Neural cell (in vitro differentiated cells): ENCODE data around the gene ACOXL. TPM values are rescaled to one million over a fixed set of nuclear protein-coding genes. Genes with fewer than 3 reads are reported as not detected.

Experiments
- H2AFZ ChIP-seq: fragments of 200-600, 300-800 bp; sonication (generic), shearing (Covaris generic); 2 replicates; pipeline ENCODE4 v1.6.0; 2014; ENCODE audit warnings: low read depth, mild to moderate bottlenecking, antibody characterized with exemption, low read length, moderate library complexity
- H3F3A ChIP-seq: fragments of 200-600 bp; shearing (Covaris generic); 2 replicates; pipeline ENCODE4 v1.6.1; 2016; ENCODE audit warnings: mild to moderate bottlenecking, moderate library complexity, mixed read lengths, antibody characterized with exemption, low read length; ENCODE audit not compliant: insufficient read depth, poor library complexity, severe bottlenecking
- H3K27ac ChIP-seq: fragments of 200-600, 300-800 bp; sonication (generic), shearing (Covaris generic); 2 replicates; pipeline ENCODE4 v1.5.1; 2014; ENCODE audit warnings: mild to moderate bottlenecking, low read length, moderate library complexity
- H3K27me3 ChIP-seq: fragments of 300-800, 200-600 bp; sonication (generic), shearing (Covaris generic); 2 replicates; pipeline ENCODE4 v1.6.0; 2014; ENCODE audit warnings: mild to moderate bottlenecking, low read depth, low read length, moderate library complexity; ENCODE audit not compliant: insufficient read depth
- H3K36me3 ChIP-seq: fragments of 300-800, 200-600 bp; sonication (generic), shearing (Covaris generic); 2 replicates; pipeline ENCODE4 v1.5.1; 2014; ENCODE audit warnings: mild to moderate bottlenecking, antibody characterized with exemption, low read length, moderate library complexity; ENCODE audit not compliant: insufficient read depth
- H3K4me2 ChIP-seq: fragments of 300-800, 200-600 bp; sonication (generic), shearing (Covaris generic); 2 replicates; pipeline ENCODE4 v1.6.0; 2014; ENCODE audit warnings: mild to moderate bottlenecking, low read length
- H3K4me3 ChIP-seq: fragments of 300-800, 200-600 bp; sonication (generic), shearing (Covaris generic); 2 replicates; pipeline ENCODE4 v1.5.1; 2014; ENCODE audit warnings: mild to moderate bottlenecking, low read length, moderate library complexity
- H3K79me2 ChIP-seq: fragments of 200-600 bp; shearing (Covaris generic); replicated peaks from 2 replicates; pipeline ENCODE4 v1.6.0; 2014; ENCODE audit warnings: mild to moderate bottlenecking, low read length, moderate library complexity; ENCODE audit not compliant: insufficient read depth
- H3K9ac ChIP-seq: fragments of 300-800, 200-600 bp; sonication (generic), shearing (Covaris generic); 2 replicates; pipeline ENCODE4 v1.6.1; 2016; ENCODE audit warnings: mild to moderate bottlenecking, low read length, mixed read lengths
- H3K9me2 ChIP-seq: fragments of 200-600 bp; shearing (Covaris generic); 2 replicates; pipeline ENCODE4 v1.6.1; 2016; ENCODE audit warnings: mild to moderate bottlenecking, low read length, mixed read lengths; ENCODE audit not compliant: insufficient read depth
- H3K9me3 ChIP-seq: fragments of 200-600, 300-800 bp; sonication (generic), shearing (Covaris generic); 2 replicates; pipeline ENCODE4 v1.6.1; 2016; ENCODE audit warnings: mild to moderate bottlenecking, mixed run types, low read length, moderate library complexity, mixed read lengths
- H4K20me1 ChIP-seq: fragments of 200-600 bp; shearing (Covaris generic); 2 replicates; pipeline ENCODE4 v1.6.1; 2016; ENCODE audit warnings: mild to moderate bottlenecking, mixed run types; ENCODE audit not compliant: insufficient read depth
- EP300 ChIP-seq: fragments of 450-650 bp; conservative IDR thresholded peaks from 2 replicates; pipeline ENCODE4 v1.6.1; 2014; ENCODE audit warnings: antibody characterized with exemption, mild to moderate bottlenecking, moderate library complexity; ENCODE audit not compliant: poor library complexity, severe bottlenecking
- EZH2 ChIP-seq: fragments of 200-600, 300-800 bp; shearing (Covaris generic), sonication (generic); IDR thresholded peaks from 2 replicates; pipeline ENCODE4 v1.6.1; 2014; ENCODE audit warnings: antibody characterized with exemption, low read length, borderline replicate concordance, mild to moderate bottlenecking; ENCODE audit not compliant: insufficient read depth, poor library complexity, severe bottlenecking
- MXI1 ChIP-seq: fragments of 450-650 bp; conservative IDR thresholded peaks from 2 replicates; pipeline ENCODE4 v1.6.1; 2014; ENCODE audit warnings: antibody characterized with exemption, mild to moderate bottlenecking; ENCODE audit not compliant: poor library complexity, severe bottlenecking
- POLR2AphosphoS5 ChIP-seq: IDR thresholded peaks from 2 replicates; pipeline ENCODE4 v1.6.1; 2012
- RAD21 ChIP-seq: fragments of 450-650 bp; conservative IDR thresholded peaks from 2 replicates; pipeline ENCODE4 v1.6.1; 2014; ENCODE audit warnings: antibody characterized with exemption, mild to moderate bottlenecking, moderate library complexity
- SMC3 ChIP-seq: fragments of 450-650 bp; conservative IDR thresholded peaks from 2 replicates; pipeline ENCODE4 v1.6.1; 2014; ENCODE audit warnings: antibody characterized with exemption, mild to moderate bottlenecking, moderate library complexity; ENCODE audit not compliant: poor library complexity
- TAF1 ChIP-seq: IDR thresholded peaks from 2 replicates; pipeline ENCODE4 v1.6.1; 2012; ENCODE audit warnings: low read depth
- polyA plus RNA-seq: library from polyadenylated mRNA; depleted of rRNA; stranded (reverse); fragments of >200 nt; gene quantifications from 2 replicates; pipeline ENCODE4 v1.2.3, GENCODE V29; 2014
- TF ChIP-seq, protein P1 (sequence below): IDR thresholded peaks from 2 replicates; pipeline ENCODE4 v1.6.1; 2012; ENCODE audit warnings: borderline replicate concordance
- TF ChIP-seq, protein P2 (sequence below): fragments of 450-650 bp; IDR thresholded peaks from 2 replicates; pipeline ENCODE4 v1.5.1; 2014; ENCODE audit warnings: antibody characterized with exemption, mild to moderate bottlenecking, moderate library complexity; ENCODE audit not compliant: poor library complexity, severe bottlenecking

The ACOXL gene
- polyA plus RNA-seq, 1 donor from 2014 or later: not detected

DNA sequence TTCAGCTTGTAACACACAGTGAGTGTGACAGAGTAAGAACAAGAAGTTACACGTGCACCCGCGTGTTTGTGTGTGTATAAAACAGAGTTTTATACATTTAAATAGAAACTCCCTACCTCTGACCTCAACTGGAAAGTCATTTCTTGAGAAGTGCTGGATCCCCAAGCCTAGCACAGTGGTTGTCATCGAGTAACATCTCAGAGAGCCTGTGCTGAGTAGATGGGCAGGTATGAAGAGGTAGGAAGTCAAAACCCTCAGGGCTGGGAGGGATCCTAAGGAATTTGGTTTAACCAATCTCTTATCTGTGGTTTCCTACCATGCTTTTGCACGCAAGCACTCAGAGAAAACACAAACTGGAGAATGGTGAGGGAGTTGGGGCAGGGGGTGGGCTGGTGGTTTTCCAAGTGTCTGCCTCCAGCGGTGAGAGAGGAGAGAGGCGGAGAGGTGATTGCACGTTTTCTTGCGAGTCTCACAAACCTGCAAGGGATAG is 9.2 kb downstream of the ACOXL start:
- H3K4me2 ChIP-seq: no peak overlapping the region
- no peak overlapping the region for H2AFZ ChIP-seq
- TF ChIP-seq MXI1: no peak
- H3K4me3 ChIP-seq: no peak overlapping the region
- H3K9me2 ChIP-seq: no peaks in the 10 kb centered on the region
- no peaks in the 10 kb centered on the region for H3F3A ChIP-seq
- no peak overlapping the region for H3K9ac ChIP-seq
- H3K27ac ChIP-seq: no peak overlapping the region
- no peaks in the 10 kb centered on the region for H3K9me3 ChIP-seq
- no peaks in the 10 kb centered on the region for H3K27me3 ChIP-seq
- no peaks in the 10 kb centered on the region for H3K36me3 ChIP-seq
- no peaks in the 10 kb centered on the region for H4K20me1 ChIP-seq
- H3K79me2 ChIP-seq: no peaks in the 10 kb centered on the region

DNA sequence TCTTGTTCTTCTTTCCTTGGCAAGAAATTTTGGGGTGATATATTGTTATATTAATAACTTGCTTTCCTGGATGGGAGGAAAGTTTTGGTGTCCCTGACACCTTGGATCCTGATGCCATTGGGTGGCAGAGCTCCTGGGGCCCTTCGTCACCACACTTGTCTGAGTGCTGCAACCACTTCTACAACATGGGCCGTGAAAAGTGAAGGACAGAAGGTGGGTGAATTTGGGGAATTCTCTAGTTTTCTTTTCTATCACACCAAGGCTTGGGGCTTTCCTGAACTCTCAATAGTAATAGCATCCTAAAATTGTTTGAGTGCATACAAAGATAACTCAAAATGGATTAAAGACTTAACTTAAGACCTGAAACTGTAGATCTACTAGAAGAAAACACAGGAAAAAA is 10.0 kb downstream of the ACOXL start:
- Histone ChIP-seq H3F3A (no peaks in the 10 kb centered on the region), H3K9me3 (no peaks in the 10 kb centered on the region), H4K20me1 (no peaks in the 10 kb centered on the region), H3K9ac (no peak overlapping the region), H3K9me2 (no peaks in the 10 kb centered on the region), H2AFZ (no peak overlapping the region), H3K79me2 (no peaks in the 10 kb centered on the region), H3K27ac (no peak overlapping the region), H3K27me3 (no peaks in the 10 kb centered on the region), H3K4me3 (no peak overlapping the region), H3K4me2 (no peak overlapping the region), H3K36me3 (no peaks in the 10 kb centered on the region)
- TF ChIP-seq, protein P1, sequence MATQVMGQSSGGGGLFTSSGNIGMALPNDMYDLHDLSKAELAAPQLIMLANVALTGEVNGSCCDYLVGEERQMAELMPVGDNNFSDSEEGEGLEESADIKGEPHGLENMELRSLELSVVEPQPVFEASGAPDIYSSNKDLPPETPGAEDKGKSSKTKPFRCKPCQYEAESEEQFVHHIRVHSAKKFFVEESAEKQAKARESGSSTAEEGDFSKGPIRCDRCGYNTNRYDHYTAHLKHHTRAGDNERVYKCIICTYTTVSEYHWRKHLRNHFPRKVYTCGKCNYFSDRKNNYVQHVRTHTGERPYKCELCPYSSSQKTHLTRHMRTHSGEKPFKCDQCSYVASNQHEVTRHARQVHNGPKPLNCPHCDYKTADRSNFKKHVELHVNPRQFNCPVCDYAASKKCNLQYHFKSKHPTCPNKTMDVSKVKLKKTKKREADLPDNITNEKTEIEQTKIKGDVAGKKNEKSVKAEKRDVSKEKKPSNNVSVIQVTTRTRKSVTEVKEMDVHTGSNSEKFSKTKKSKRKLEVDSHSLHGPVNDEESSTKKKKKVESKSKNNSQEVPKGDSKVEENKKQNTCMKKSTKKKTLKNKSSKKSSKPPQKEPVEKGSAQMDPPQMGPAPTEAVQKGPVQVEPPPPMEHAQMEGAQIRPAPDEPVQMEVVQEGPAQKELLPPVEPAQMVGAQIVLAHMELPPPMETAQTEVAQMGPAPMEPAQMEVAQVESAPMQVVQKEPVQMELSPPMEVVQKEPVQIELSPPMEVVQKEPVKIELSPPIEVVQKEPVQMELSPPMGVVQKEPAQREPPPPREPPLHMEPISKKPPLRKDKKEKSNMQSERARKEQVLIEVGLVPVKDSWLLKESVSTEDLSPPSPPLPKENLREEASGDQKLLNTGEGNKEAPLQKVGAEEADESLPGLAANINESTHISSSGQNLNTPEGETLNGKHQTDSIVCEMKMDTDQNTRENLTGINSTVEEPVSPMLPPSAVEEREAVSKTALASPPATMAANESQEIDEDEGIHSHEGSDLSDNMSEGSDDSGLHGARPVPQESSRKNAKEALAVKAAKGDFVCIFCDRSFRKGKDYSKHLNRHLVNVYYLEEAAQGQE: no peak
- TF ChIP-seq SMC3 (no peak), POLR2AphosphoS5 (no peak), EZH2 (no peak), EP300 (no peak), TAF1 (no peak), MXI1 (no peak), RAD21 (no peak)
- TF ChIP-seq, protein P2, sequence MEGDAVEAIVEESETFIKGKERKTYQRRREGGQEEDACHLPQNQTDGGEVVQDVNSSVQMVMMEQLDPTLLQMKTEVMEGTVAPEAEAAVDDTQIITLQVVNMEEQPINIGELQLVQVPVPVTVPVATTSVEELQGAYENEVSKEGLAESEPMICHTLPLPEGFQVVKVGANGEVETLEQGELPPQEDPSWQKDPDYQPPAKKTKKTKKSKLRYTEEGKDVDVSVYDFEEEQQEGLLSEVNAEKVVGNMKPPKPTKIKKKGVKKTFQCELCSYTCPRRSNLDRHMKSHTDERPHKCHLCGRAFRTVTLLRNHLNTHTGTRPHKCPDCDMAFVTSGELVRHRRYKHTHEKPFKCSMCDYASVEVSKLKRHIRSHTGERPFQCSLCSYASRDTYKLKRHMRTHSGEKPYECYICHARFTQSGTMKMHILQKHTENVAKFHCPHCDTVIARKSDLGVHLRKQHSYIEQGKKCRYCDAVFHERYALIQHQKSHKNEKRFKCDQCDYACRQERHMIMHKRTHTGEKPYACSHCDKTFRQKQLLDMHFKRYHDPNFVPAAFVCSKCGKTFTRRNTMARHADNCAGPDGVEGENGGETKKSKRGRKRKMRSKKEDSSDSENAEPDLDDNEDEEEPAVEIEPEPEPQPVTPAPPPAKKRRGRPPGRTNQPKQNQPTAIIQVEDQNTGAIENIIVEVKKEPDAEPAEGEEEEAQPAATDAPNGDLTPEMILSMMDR: no peak

GRCh38 chr2:110743600-110743999 is 11.2 kb downstream of the ACOXL start:
- H3K27ac ChIP-seq: no peak overlapping the region
- H3K4me2 ChIP-seq: no peak overlapping the region
- no peaks in the 10 kb centered on the region for H3K9me2 ChIP-seq
- no peaks in the 10 kb centered on the region for H3F3A ChIP-seq
- no peaks in the 10 kb centered on the region for H3K27me3 ChIP-seq
- H2AFZ ChIP-seq: no peak overlapping the region
- H3K36me3 ChIP-seq: no peaks in the 10 kb centered on the region
- no peak overlapping the region for H3K9ac ChIP-seq
- no peak for TF ChIP-seq RAD21
- no peak for TF ChIP-seq SMC3
- TF ChIP-seq POLR2AphosphoS5: no peak
- H4K20me1 ChIP-seq: no peaks in the 10 kb centered on the region
- H3K9me3 ChIP-seq: no peaks in the 10 kb centered on the region
- no peaks in the 10 kb centered on the region for H3K79me2 ChIP-seq
- no peak overlapping the region for H3K4me3 ChIP-seq
